OCI-LY1 (cell line): ENCODE results near the gene SLC27A5.

Source experiments
- CTCF ChIP-seq: fragments of 200-600 bp; sonication (generic), shearing (Covaris generic); IDR thresholded peaks from 2 replicates; pipeline ENCODE4 v1.5.1; 2017; ENCODE audit warnings: mild to moderate bottlenecking, antibody characterized with exemption, low read length, moderate library complexity, mixed read lengths
- EZH2 ChIP-seq: fragments of 200-600 bp; sonication (generic), shearing (Covaris generic); IDR thresholded peaks from 2 replicates; pipeline ENCODE4 v1.8.0; 2017; ENCODE audit warnings: borderline replicate concordance, mixed run types, mild to moderate bottlenecking, antibody characterized with exemption, low read length, moderate library complexity, mixed read lengths

GRCh38 chr19:58556622-58557220 is 44.9 kb upstream of the SLC27A5 start:
- TF ChIP-seq CTCF (no peak), EZH2 (no peak)
